Breast epithelium (tissue), 3 donors: ENCODE results near the gene ATP6V1G2.

Source experiments
- POLR2A ChIP-seq: fragments of 450-650 bp; IDR thresholded peaks from one replicate; pipeline ENCODE4 v1.6.1; 2016; ENCODE audit warnings: antibody characterized with exemption, mild to moderate bottlenecking, moderate library complexity
- TF ChIP-seq, protein P1 (sequence below), 3 donors: fragments of 450-650 bp; IDR thresholded peaks; one replicate each; pipeline ENCODE4 v1.5.1; 2016 to 2017; ENCODE audit warnings: antibody characterized with exemption in 3 of 3, mild to moderate bottlenecking in 3 of 3, moderate library complexity in 3 of 3

- TF ChIP-seq, protein P1, sequence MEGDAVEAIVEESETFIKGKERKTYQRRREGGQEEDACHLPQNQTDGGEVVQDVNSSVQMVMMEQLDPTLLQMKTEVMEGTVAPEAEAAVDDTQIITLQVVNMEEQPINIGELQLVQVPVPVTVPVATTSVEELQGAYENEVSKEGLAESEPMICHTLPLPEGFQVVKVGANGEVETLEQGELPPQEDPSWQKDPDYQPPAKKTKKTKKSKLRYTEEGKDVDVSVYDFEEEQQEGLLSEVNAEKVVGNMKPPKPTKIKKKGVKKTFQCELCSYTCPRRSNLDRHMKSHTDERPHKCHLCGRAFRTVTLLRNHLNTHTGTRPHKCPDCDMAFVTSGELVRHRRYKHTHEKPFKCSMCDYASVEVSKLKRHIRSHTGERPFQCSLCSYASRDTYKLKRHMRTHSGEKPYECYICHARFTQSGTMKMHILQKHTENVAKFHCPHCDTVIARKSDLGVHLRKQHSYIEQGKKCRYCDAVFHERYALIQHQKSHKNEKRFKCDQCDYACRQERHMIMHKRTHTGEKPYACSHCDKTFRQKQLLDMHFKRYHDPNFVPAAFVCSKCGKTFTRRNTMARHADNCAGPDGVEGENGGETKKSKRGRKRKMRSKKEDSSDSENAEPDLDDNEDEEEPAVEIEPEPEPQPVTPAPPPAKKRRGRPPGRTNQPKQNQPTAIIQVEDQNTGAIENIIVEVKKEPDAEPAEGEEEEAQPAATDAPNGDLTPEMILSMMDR (IDR thresholded peaks at IDR 0.05), result no peak
- no peak for TF ChIP-seq POLR2A
These were observed 13.0 kb downstream of the ATP6V1G2 start for GRCh38 chr6:31533455-31533841.
